HCT116 (cell line): ENCODE measurements around the gene ALK. TPM values are rescaled to one million over a fixed set of nuclear protein-coding genes. Genes with fewer than 3 reads are reported as not detected.

Experiments
- ATAC-seq: fragments of 200-7000 bp; cut with Tn5 transposase; 2 replicates; pipeline ENCODE4 v1.9.1; 2020; ENCODE audit warnings: mild to moderate bottlenecking, moderate library complexity
- BruUV-seq: library from RNA; stranded (reverse); fragments of 400-500 nt; replicated peaks from 2 replicates; lab custom pipeline; 2021; lab: Mats Ljungman, UMichigan
- CTCF ChIA-PET: fragments of 300-600 bp; sonication (Branson Sonifier 250); formaldehyde crosslinking; loops from one replicate; lab custom pipeline; 2021; ENCODE audit warnings: antibody characterized with exemption; lab: Charles Lee
- POLR2A ChIA-PET: fragments of 300-600, 350-600 bp; sonication (Branson Sonifier 250); formaldehyde crosslinking; loops from one replicate; lab custom pipeline; 2021; ENCODE audit warnings: antibody characterized with exemption; lab: Charles Lee
- RAD21 ChIA-PET, 2 experiments: fragments of 300-600 bp; sonication (Branson Sonifier 250); formaldehyde crosslinking; loops; one replicate each; lab custom pipeline; 2023; ENCODE audit warnings: low total read pairs in 2 of 2; ENCODE audit not compliant: uncharacterized antibody in 2 of 2, unreplicated experiment in 2 of 2, low non-redundant PET in 1 of 2; lab: Charles Lee
- DNase-seq: peaks from one replicate; pipeline ENCODE4 v3.0.0-alpha.2; 2010; ENCODE audit warnings: low read depth, low spot score
- H2AFZ ChIP-seq: fragments of 200-600 bp; shearing (Covaris generic), sonication (generic); 2 replicates; pipeline ENCODE4 v1.6.1; 2017; ENCODE audit warnings: low read depth, mixed run types, mixed read lengths, antibody characterized with exemption, low read length; ENCODE audit not compliant: poor library complexity, severe bottlenecking
- H3K27ac ChIP-seq: 2 replicates; pipeline ENCODE4 v1.5.1; 2012; ENCODE audit warnings: low read depth, low read length
- H3K27me3 ChIP-seq: fragments of 200-600 bp; sonication (generic); 2 replicates; pipeline ENCODE4 v1.6.1; 2016; ENCODE audit warnings: mixed run types, low read length, mixed read lengths; ENCODE audit not compliant: insufficient read depth
- H3K36me3 ChIP-seq, 2 experiments: fragments of 200-500 bp in 1 of 2; fragments of 200-600 bp in 1 of 2; sonication (Bioruptor generic) in 1 of 2; sonication (generic) in 1 of 2; 2 replicates each; pipeline versions ENCODE4 v1.5.1 to v1.6.1; 2014 to 2016; ENCODE audit warnings: low read length in 2 of 2, inconsistent platforms in 1 of 2, mixed read lengths in 1 of 2, mixed run types in 1 of 2; ENCODE audit not compliant: insufficient read depth in 2 of 2, control insufficient read depth in 1 of 2
- H3K4me1 ChIP-seq, 2 experiments: fragments of 200-600 bp in 1 of 2; sonication (generic) in 1 of 2; 2 replicates each; pipeline versions ENCODE4 v1.5.1 to v1.6.1; 2012 to 2017; ENCODE audit warnings: low read length in 2 of 2, inconsistent platforms in 1 of 2, mild to moderate bottlenecking in 1 of 2, mixed read lengths in 1 of 2, mixed run types in 1 of 2, moderate library complexity in 1 of 2; ENCODE audit not compliant: insufficient read depth in 2 of 2, control insufficient read depth in 1 of 2
- H3K4me2 ChIP-seq: fragments of 200-600 bp; sonication (generic); 2 replicates; pipeline ENCODE4 v1.6.1; 2017; ENCODE audit warnings: mixed run types, low read length, mixed read lengths
- H3K4me3 ChIP-seq, 2 experiments: fragments of 200-600 bp in 1 of 2; sonication (generic) in 1 of 2; replicated peaks in 1 of 2; 2 replicates each; pipeline ENCODE4 v1.5.1; 2011 to 2016; ENCODE audit warnings: low read length in 2 of 2, control low read depth in 1 of 2, low read depth in 1 of 2, mild to moderate bottlenecking in 1 of 2, mixed read lengths in 1 of 2, mixed run types in 1 of 2
- H3K79me2 ChIP-seq: fragments of 200-600 bp; sonication (generic); 2 replicates; pipeline ENCODE4 v1.6.1; 2017; ENCODE audit warnings: mild to moderate bottlenecking, mixed run types, low read length, moderate library complexity, mixed read lengths; ENCODE audit not compliant: insufficient read depth
- H3K9ac ChIP-seq: fragments of 200-600 bp; sonication (generic); 2 replicates; pipeline ENCODE4 v1.6.1; 2016; ENCODE audit warnings: low read length, mixed read lengths
- H3K9me2 ChIP-seq: fragments of 200-600 bp; sonication (generic), shearing (Covaris generic); 2 replicates; pipeline ENCODE4 v1.6.1; 2017; ENCODE audit warnings: mixed run types, mild to moderate bottlenecking, moderate library complexity; ENCODE audit not compliant: insufficient read depth
- H3K9me3 ChIP-seq, 2 experiments: fragments of 200-500 bp in 1 of 2; fragments of 200-600 bp in 1 of 2; sonication (Bioruptor generic) in 1 of 2; sonication (generic) in 1 of 2; 2 replicates each; pipeline ENCODE4 v1.6.1; 2014 to 2017; ENCODE audit warnings: low read length in 2 of 2, mixed read lengths in 2 of 2, inconsistent platforms in 1 of 2, low read depth in 1 of 2, mild to moderate bottlenecking in 1 of 2, mixed run types in 1 of 2, moderate library complexity in 1 of 2; ENCODE audit not compliant: control insufficient read depth in 1 of 2, insufficient read depth in 1 of 2
- H4K20me1 ChIP-seq: fragments of 200-600 bp; sonication (generic), shearing (Covaris generic); 2 replicates; pipeline ENCODE4 v1.6.1; 2017; ENCODE audit warnings: mixed run types, mild to moderate bottlenecking, moderate library complexity; ENCODE audit not compliant: insufficient read depth
- CBX3 ChIP-seq: IDR thresholded peaks from 2 replicates; pipeline ENCODE4 v1.6.1; 2012; ENCODE audit warnings: low read depth
- EGR1 ChIP-seq: IDR thresholded peaks from 2 replicates; pipeline ENCODE4 v1.6.1; 2012; ENCODE audit warnings: low read depth
- EZH2 ChIP-seq: fragments of 200-600 bp; sonication (generic); IDR thresholded peaks from 2 replicates; pipeline ENCODE4 v1.6.1; 2017; ENCODE audit warnings: antibody characterized with exemption, mixed run types
- MAX ChIP-seq: IDR thresholded peaks from 2 replicates; pipeline ENCODE4 v1.6.1; 2012
- POLR2AphosphoS5 ChIP-seq: IDR thresholded peaks from 2 replicates; pipeline ENCODE4 v1.6.1; 2011; ENCODE audit warnings: mild to moderate bottlenecking, low read depth, low read length, moderate library complexity
- SIN3A ChIP-seq: IDR thresholded peaks from 2 replicates; pipeline ENCODE4 v1.6.1; 2012; ENCODE audit warnings: low read depth
- intact Hi-C: fragments of 100-400 bp; cut with micrococcal nuclease; formaldehyde crosslinking; loops from 2 replicates; pipeline ENCODE4 v1.10.0; 2022
- total RNA-seq: library from RNA; stranded (reverse); gene quantifications from one replicate; pipeline ENCODE4 v1.2.1, GENCODE V29; 2021; ENCODE audit not compliant: unreplicated experiment

ALK gene
- total RNA-seq, 1 experiment from 2014 or later = not detected

GRCh38 chr2:29598978-29599377 lies 322.4 kb downstream of the ALK start:
- no peaks in the 10 kb centered on the region for H3K9me3 ChIP-seq
- H3K27me3 ChIP-seq = peaks cover 15% of the 10 kb centered on the region; the same call in 1 of the 2 replicates
- ATAC-seq = no peak
- no peaks in the 10 kb centered on the region for H3K79me2 ChIP-seq
- no peak overlapping the region for H3K9ac ChIP-seq
- POLR2A ChIA-PET = no interaction called here
- H3K4me2 ChIP-seq = no peak overlapping the region
- no peaks in the 10 kb centered on the region for H3K36me3 ChIP-seq
- H2AFZ ChIP-seq = no peak overlapping the region
- H3K4me1 ChIP-seq = no peaks in the 10 kb centered on the region
- intact Hi-C loops = no loop called here
- no peak overlapping the region for H3K4me3 ChIP-seq
- H4K20me1 ChIP-seq = no peaks in the 10 kb centered on the region
- CTCF ChIA-PET = no interaction called here
- H3K27ac ChIP-seq = no peak overlapping the region
- no peak for DNase-seq
- TF ChIP-seq POLR2AphosphoS5 = no peak
- RAD21 ChIA-PET = no interaction called here
- no TSS peak for BruUV-seq
- no peaks in the 10 kb centered on the region for H3K9me2 ChIP-seq

GRCh38 chr2:29597035-29597434 lies 324.4 kb downstream of the ALK start:
- no peaks in the 10 kb centered on the region for H3K79me2 ChIP-seq
- no peak for DNase-seq
- peaks cover 24% of the 10 kb centered on the region for H3K27me3 ChIP-seq
- H3K9me2 ChIP-seq = no peaks in the 10 kb centered on the region
- no peaks in the 10 kb centered on the region for H3K9me3 ChIP-seq
- H3K36me3 ChIP-seq = no peaks in the 10 kb centered on the region
- RAD21 ChIA-PET = no interaction called here
- intact Hi-C loops = no loop called here
- H3K4me2 ChIP-seq = no peak overlapping the region
- no peak for TF ChIP-seq EGR1
- TF ChIP-seq EZH2 = no peak
- TF ChIP-seq CBX3 = no peak
- TF ChIP-seq MAX = no peak
- no peak for TF ChIP-seq SIN3A
- no peak overlapping the region for H3K9ac ChIP-seq
- POLR2A ChIA-PET = no interaction called here
- no peaks in the 10 kb centered on the region for H4K20me1 ChIP-seq
- H3K4me1 ChIP-seq = no peaks in the 10 kb centered on the region
- ATAC-seq = no peak
- CTCF ChIA-PET = no interaction called here
- H2AFZ ChIP-seq = no peak overlapping the region
- no peak overlapping the region for H3K4me3 ChIP-seq
- no TSS peak for BruUV-seq
- H3K27ac ChIP-seq = no peak overlapping the region
